ENCODE data around the gene MLX. TPM values are rescaled to one million over a fixed set of nuclear protein-coding genes. Genes with fewer than 3 reads are reported as not detected.
A peak's percentile ranks its signal among the peaks of the same experiment; 100 is the strongest.

The MLX gene
- total and polyA plus RNA-seq, 2 donors (not counting 1 experiment from before 2014, with no cell fraction given), result 62.4 to 66.6 TPM

DNA sequence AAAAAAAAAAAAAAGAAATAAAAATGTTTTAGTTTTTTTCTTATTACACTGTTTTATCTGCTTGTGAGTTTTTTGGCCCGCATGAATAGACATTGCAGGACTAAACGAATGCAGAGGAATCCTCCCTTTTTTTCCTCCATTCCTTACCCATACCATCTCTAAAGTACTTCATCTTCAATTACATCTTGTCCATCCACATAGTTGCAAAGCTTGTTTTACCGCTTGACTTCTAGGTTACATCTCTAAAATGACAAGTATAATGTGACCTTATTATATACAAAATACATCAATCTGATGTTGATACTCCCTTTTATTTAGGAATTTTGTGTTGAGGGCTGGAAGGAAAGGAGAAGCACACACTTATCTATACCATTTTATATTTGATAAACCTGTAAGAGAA lies 29.5 kb downstream of the MLX start:
- DNase-seq (no peak), ATAC-seq (ENCODE audit: low read depth) (no peak)
- TF ChIP-seq, protein P1, sequence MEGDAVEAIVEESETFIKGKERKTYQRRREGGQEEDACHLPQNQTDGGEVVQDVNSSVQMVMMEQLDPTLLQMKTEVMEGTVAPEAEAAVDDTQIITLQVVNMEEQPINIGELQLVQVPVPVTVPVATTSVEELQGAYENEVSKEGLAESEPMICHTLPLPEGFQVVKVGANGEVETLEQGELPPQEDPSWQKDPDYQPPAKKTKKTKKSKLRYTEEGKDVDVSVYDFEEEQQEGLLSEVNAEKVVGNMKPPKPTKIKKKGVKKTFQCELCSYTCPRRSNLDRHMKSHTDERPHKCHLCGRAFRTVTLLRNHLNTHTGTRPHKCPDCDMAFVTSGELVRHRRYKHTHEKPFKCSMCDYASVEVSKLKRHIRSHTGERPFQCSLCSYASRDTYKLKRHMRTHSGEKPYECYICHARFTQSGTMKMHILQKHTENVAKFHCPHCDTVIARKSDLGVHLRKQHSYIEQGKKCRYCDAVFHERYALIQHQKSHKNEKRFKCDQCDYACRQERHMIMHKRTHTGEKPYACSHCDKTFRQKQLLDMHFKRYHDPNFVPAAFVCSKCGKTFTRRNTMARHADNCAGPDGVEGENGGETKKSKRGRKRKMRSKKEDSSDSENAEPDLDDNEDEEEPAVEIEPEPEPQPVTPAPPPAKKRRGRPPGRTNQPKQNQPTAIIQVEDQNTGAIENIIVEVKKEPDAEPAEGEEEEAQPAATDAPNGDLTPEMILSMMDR (IDR thresholded peaks at IDR 0.05), result no peak
- no peak for TF ChIP-seq EZH2 (IDR thresholded peaks at IDR 0.05; ENCODE audit: borderline replicate concordance, insufficient read depth, low read depth, low read length, poor library complexity, severe bottlenecking)
- Histone ChIP-seq H4K20me1 (ENCODE audit: control insufficient read depth, insufficient read depth, low read length, poor library complexity, severe bottlenecking) (peaks cover 86% of the 10 kb centered on the region), H3K36me3 (replicated peaks in 1 of 2; ENCODE audit: control extremely low read depth in 1 of 2, control insufficient read depth in 1 of 2, extremely low read depth in 1 of 2, insufficient read depth in 2 of 2, low read length in 1 of 2) (peaks cover 1 to 42% of the 10 kb centered on the region in 2 experiments), H3K27me3 (replicated peaks in 1 of 4; ENCODE audit: control extremely low read depth in 1 of 4, control insufficient read depth in 3 of 4, insufficient read depth in 4 of 4, low read length in 3 of 4) (no peaks in the 10 kb centered on the region), H3K4me2 (replicated peaks; ENCODE audit: low read depth, low read length, poor library complexity, severe bottlenecking) (no peak overlapping the region), H3K27ac (ENCODE audit: low read length in 2 of 2) (no peak overlapping the region), H3K4me3 (ENCODE audit: control extremely low read depth in 1 of 5, extremely low read depth in 1 of 5, insufficient read depth in 1 of 5, low read depth in 2 of 5, low read length in 4 of 5) (no peak overlapping the region), H3K79me2 (ENCODE audit: control insufficient read depth, insufficient read depth, low read length) (peaks cover 94% of the 10 kb centered on the region), H2AFZ (ENCODE audit: insufficient read depth, low read depth, low read length, poor library complexity, severe bottlenecking) (no peak overlapping the region), H3K9ac (ENCODE audit: low read length) (no peak overlapping the region), H3K4me1 (ENCODE audit: control insufficient read depth in 2 of 2, insufficient read depth in 2 of 2, low read length in 2 of 2) (no peaks in the 10 kb centered on the region), H3K9me3 (ENCODE audit: control extremely low read depth in 1 of 3, control insufficient read depth in 2 of 3, insufficient read depth in 1 of 3, low read length in 2 of 3) (no peaks in the 10 kb centered on the region)
- no peak overlapping the region for H3K4me3 Mint-ChIP-seq
- no peak overlapping the region for H3K27ac Mint-ChIP-seq
- ChIA-PET CTCF (interaction anchor here (1.0 kb wide), 1 partner anchor 16 kb away, joined by 3 read pairs; no protein-coding TSS in a partner anchor), POLR2A (interaction anchor here (0.7 kb wide), 1 partner anchor 221 kb away, joined by 3 read pairs; no protein-coding TSS in a partner anchor)
- intact Hi-C loops (cut with micrococcal nuclease), result no loop called here
- H3K27me3 Mint-ChIP-seq, result no peaks in the 10 kb centered on the region
- no CpG with 5 or more reads among the region's 3 CpGs for WGBS (ENCODE audit: insufficient coverage)
- H3K4me1 Mint-ChIP-seq, result peaks cover 12% of the 10 kb centered on the region
- no peaks in the 10 kb centered on the region for H3K9me3 Mint-ChIP-seq (ENCODE audit: insufficient read depth)

DNA sequence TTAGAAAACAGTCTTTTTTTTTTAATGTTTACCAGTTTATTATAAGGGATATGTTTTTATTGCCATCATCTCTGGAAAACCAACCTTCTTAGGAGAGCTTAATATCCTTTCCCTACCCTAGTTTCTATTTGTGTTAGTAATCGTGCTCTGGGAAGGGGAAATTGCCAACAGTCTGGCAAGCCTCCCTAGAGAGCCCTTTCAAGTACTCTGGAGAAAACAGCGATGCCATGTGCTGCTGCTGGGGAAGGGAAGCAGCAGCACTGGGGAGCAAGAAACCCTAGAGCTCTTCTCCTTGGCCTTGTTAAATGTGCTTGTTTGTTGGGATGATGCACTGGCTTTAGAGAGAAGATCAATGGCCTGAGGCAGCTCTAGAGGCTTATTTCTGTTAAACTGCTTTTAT lies 32.0 kb downstream of the MLX start:
- Histone ChIP-seq H3K36me3 (replicated peaks in 1 of 2; ENCODE audit: control extremely low read depth in 1 of 2, control insufficient read depth in 1 of 2, extremely low read depth in 1 of 2, insufficient read depth in 2 of 2, low read length in 1 of 2) (peaks cover 0 to 39% of the 10 kb centered on the region in 2 experiments), H3K4me1 (ENCODE audit: control insufficient read depth in 2 of 2, insufficient read depth in 2 of 2, low read length in 2 of 2) (peaks cover 13% of the 10 kb centered on the region in 2 donors), H4K20me1 (ENCODE audit: control insufficient read depth, insufficient read depth, low read length, poor library complexity, severe bottlenecking) (peaks cover 83% of the 10 kb centered on the region), H2AFZ (ENCODE audit: insufficient read depth, low read depth, low read length, poor library complexity, severe bottlenecking) (no peak overlapping the region), H3K9me3 (ENCODE audit: control extremely low read depth in 1 of 3, control insufficient read depth in 2 of 3, insufficient read depth in 1 of 3, low read length in 2 of 3) (no peaks in the 10 kb centered on the region), H3K27me3 (replicated peaks in 1 of 4; ENCODE audit: control extremely low read depth in 1 of 4, control insufficient read depth in 3 of 4, insufficient read depth in 4 of 4, low read length in 3 of 4) (no peaks in the 10 kb centered on the region), H3K27ac (ENCODE audit: low read length in 2 of 2) (no peak overlapping the region), H3K9ac (ENCODE audit: low read length) (no peak overlapping the region), H3K4me2 (replicated peaks; ENCODE audit: low read depth, low read length, poor library complexity, severe bottlenecking) (no peak overlapping the region), H3K4me3 (ENCODE audit: control extremely low read depth in 1 of 5, extremely low read depth in 1 of 5, insufficient read depth in 1 of 5, low read depth in 2 of 5, low read length in 4 of 5) (no peak overlapping the region), H3K79me2 (ENCODE audit: control insufficient read depth, insufficient read depth, low read length) (peaks cover 94% of the 10 kb centered on the region)
- DNase-seq, result no peak
- no peak for ATAC-seq (ENCODE audit: low read depth)
- no peaks in the 10 kb centered on the region for H3K27me3 Mint-ChIP-seq
- WGBS (ENCODE audit: insufficient coverage), result 18% methylated on average over 2 of the region's 2 CpGs
- peaks cover 25% of the 10 kb centered on the region for H3K4me1 Mint-ChIP-seq
- H3K9me3 Mint-ChIP-seq (ENCODE audit: insufficient read depth), result no peaks in the 10 kb centered on the region
- ChIA-PET POLR2A (no interaction called here), CTCF (interaction anchor here (0.6 to 1.8 kb wide), 3 partner anchors 17 to 120 kb away, joined by 3 to 8 read pairs (median 4); no protein-coding TSS in a partner anchor)
- intact Hi-C loops (cut with micrococcal nuclease), result no loop called here
- H3K27ac Mint-ChIP-seq, result peak overlapping the region; percentile 10
- H3K4me3 Mint-ChIP-seq, result no peak overlapping the region
- TF ChIP-seq, protein P1 (IDR thresholded peaks at IDR 0.05), result no peak
- no peak for TF ChIP-seq EZH2 (IDR thresholded peaks at IDR 0.05; ENCODE audit: borderline replicate concordance, insufficient read depth, low read depth, low read length, poor library complexity, severe bottlenecking)
